ENCODE measurements around the gene GSTA4. TPM values are rescaled to one million over a fixed set of nuclear protein-coding genes. Genes with fewer than 3 reads are reported as not detected.

Gene GSTA4
- total RNA-seq, 1 donor from 2014 or later = 72.4 TPM

GRCh38 chr6:53041356-53041755 is 46.3 kb upstream of the GSTA4 start:
- H3K4me1 ChIP-seq = no peaks in the 10 kb centered on the region
- no peak overlapping the region for H3K4me3 ChIP-seq
- H3K27ac ChIP-seq = no peak overlapping the region
- H3K27me3 ChIP-seq = no peaks in the 10 kb centered on the region
- intact Hi-C loops (cut with DNase I) = no loop called here
- H3K36me3 ChIP-seq = peaks cover 34% of the 10 kb centered on the region
- TF ChIP-seq CTCF (IDR thresholded peaks at IDR 0.05) = no peak
- H3K9me3 ChIP-seq = no peaks in the 10 kb centered on the region
- ATAC-seq (no peak), DNase-seq (no peak)

- intact Hi-C loops (cut with DNase I) = no loop called here
- Histone ChIP-seq H3K4me3 (no peak overlapping the region), H3K9me3 (no peaks in the 10 kb centered on the region), H3K4me1 (no peaks in the 10 kb centered on the region), H3K27ac (no peak overlapping the region), H3K27me3 (no peaks in the 10 kb centered on the region), H3K36me3 (peaks cover 50% of the 10 kb centered on the region)
- TF ChIP-seq CTCF (IDR thresholded peaks at IDR 0.05) = no peak
- DNase-seq (no peak), ATAC-seq (no peak)
Measured at GRCh38 chr6:53038596-53038995, 43.5 kb upstream of the GSTA4 start.

GRCh38 chr6:53038141-53038540 is 43.1 kb upstream of the GSTA4 start:
- no peaks in the 10 kb centered on the region for H3K9me3 ChIP-seq
- no peaks in the 10 kb centered on the region for H3K27me3 ChIP-seq
- H3K4me1 ChIP-seq = no peaks in the 10 kb centered on the region
- no peak overlapping the region for H3K27ac ChIP-seq
- no peak for TF ChIP-seq CTCF (IDR thresholded peaks at IDR 0.05)
- ATAC-seq (no peak), DNase-seq (no peak)
- H3K36me3 ChIP-seq = peaks cover 50% of the 10 kb centered on the region
- no peak overlapping the region for H3K4me3 ChIP-seq
- intact Hi-C loops (cut with DNase I) = no loop called here

GRCh38 chr6:53035549-53036213 is 40.6 kb upstream of the GSTA4 start:
- TF ChIP-seq CTCF (IDR thresholded peaks at IDR 0.05) = no peak
- Histone ChIP-seq H3K36me3 (peaks cover 54% of the 10 kb centered on the region), H3K4me1 (no peaks in the 10 kb centered on the region), H3K27me3 (no peaks in the 10 kb centered on the region), H3K4me3 (no peak overlapping the region), H3K27ac (no peak overlapping the region), H3K9me3 (no peaks in the 10 kb centered on the region)
- ATAC-seq (no peak), DNase-seq (no peak)
- intact Hi-C loops (cut with DNase I) = no loop called here

GRCh38 chr6:53033764-53034163 is 38.7 kb upstream of the GSTA4 start:
- DNase-seq = no peak
- Histone ChIP-seq H3K9me3 (no peaks in the 10 kb centered on the region), H3K36me3 (peaks cover 54% of the 10 kb centered on the region), H3K4me3 (no peak overlapping the region), H3K27me3 (no peaks in the 10 kb centered on the region), H3K27ac (no peak overlapping the region), H3K4me1 (no peaks in the 10 kb centered on the region)
- no peak for ATAC-seq
- intact Hi-C loops (cut with DNase I) = no loop called here
- TF ChIP-seq CTCF (IDR thresholded peaks at IDR 0.05) = no peak

GRCh38 chr6:53032849-53033248 is 37.8 kb upstream of the GSTA4 start:
- Histone ChIP-seq H3K9me3 (no peaks in the 10 kb centered on the region), H3K27me3 (no peaks in the 10 kb centered on the region), H3K4me1 (no peaks in the 10 kb centered on the region), H3K36me3 (peaks cover 57% of the 10 kb centered on the region), H3K27ac (no peak overlapping the region), H3K4me3 (no peak overlapping the region)
- ATAC-seq (no peak), DNase-seq (no peak)
- intact Hi-C loops (cut with DNase I) = no loop called here
- no peak for TF ChIP-seq CTCF (IDR thresholded peaks at IDR 0.05)
